DND-41 (cell line): ENCODE measurements around the gene ZAP70.

Experiments
- ATAC-seq: fragments of 200-7000 bp; cut with Tn5 transposase; 3 replicates; pipeline ENCODE4 v1.9.1; 2021; ENCODE audit warnings: low read depth; ENCODE audit not compliant: insufficient read depth
- DNase-seq: peaks from one replicate; pipeline ENCODE4 v3.0.0-alpha.2; 2020
- H2AFZ ChIP-seq: 2 replicates; pipeline ENCODE4 v1.6.0; 2012; ENCODE audit warnings: low read depth, low read length
- H3K27ac ChIP-seq: 2 replicates; pipeline ENCODE4 v1.5.1; 2012; ENCODE audit warnings: low read length, inconsistent platforms
- H3K27me3 ChIP-seq: fragments of 200-600 bp; sonication (generic); 2 replicates; pipeline ENCODE4 v1.6.0; 2012; ENCODE audit warnings: low read length, mild to moderate bottlenecking, inconsistent platforms; ENCODE audit not compliant: insufficient read depth, poor library complexity
- H3K36me3 ChIP-seq: 2 replicates; pipeline ENCODE4 v1.5.1; 2012; ENCODE audit warnings: low read length, inconsistent platforms; ENCODE audit not compliant: insufficient read depth
- H3K4me1 ChIP-seq: 2 replicates; pipeline ENCODE4 v1.5.1; 2012; ENCODE audit warnings: mild to moderate bottlenecking, low read length; ENCODE audit not compliant: insufficient read depth
- H3K4me2 ChIP-seq: 2 replicates; pipeline ENCODE4 v1.6.0; 2012; ENCODE audit warnings: mild to moderate bottlenecking, moderate library complexity, low read length, inconsistent platforms; ENCODE audit not compliant: insufficient read depth
- H3K4me3 ChIP-seq, 2 experiments: fragments of 200-600 bp in 1 of 2; shearing (Covaris generic) in 1 of 2; 2 replicates each; pipeline ENCODE4 v1.5.1; 2012 to 2016; ENCODE audit warnings: inconsistent platforms in 2 of 2, low read length in 2 of 2, mild to moderate bottlenecking in 2 of 2, low read depth in 1 of 2, moderate library complexity in 1 of 2
- H3K79me2 ChIP-seq: 2 replicates; pipeline ENCODE4 v1.6.0; 2012; ENCODE audit warnings: low read length, inconsistent platforms; ENCODE audit not compliant: insufficient read depth
- H3K9ac ChIP-seq: 2 replicates; pipeline ENCODE4 v1.6.0; 2012; ENCODE audit warnings: low read depth, mild to moderate bottlenecking, inconsistent platforms, low read length, moderate library complexity
- H3K9me3 ChIP-seq: 2 replicates; pipeline ENCODE4 v1.5.1; 2012; ENCODE audit warnings: low read length, moderate library complexity, mild to moderate bottlenecking, inconsistent platforms; ENCODE audit not compliant: insufficient read depth, severe bottlenecking
- H4K20me1 ChIP-seq: 2 replicates; pipeline ENCODE4 v1.6.0; 2012; ENCODE audit warnings: low read length; ENCODE audit not compliant: insufficient read depth
- CTCF ChIP-seq: IDR thresholded peaks from 2 replicates; pipeline ENCODE4 v1.5.1; 2012; ENCODE audit warnings: borderline replicate concordance, low read length, moderate library complexity, mild to moderate bottlenecking; ENCODE audit not compliant: poor library complexity, severe bottlenecking; ENCODE audit errors: extremely low read depth
- EZH2 ChIP-seq: IDR thresholded peaks from 3 replicates; pipeline ENCODE4 v1.6.1; 2012; ENCODE audit warnings: borderline replicate concordance, low read depth, mild to moderate bottlenecking, moderate library complexity, low read length, inconsistent platforms; ENCODE audit not compliant: severe bottlenecking

ZAP70 gene

GRCh38 chr2:97731274-97732020 is 18.1 kb downstream of the ZAP70 start:
- H2AFZ ChIP-seq, result no peak overlapping the region
- TF ChIP-seq EZH2 (no peak), CTCF (no peak)
- H3K27me3 ChIP-seq, result no peaks in the 10 kb centered on the region
- peaks cover 70% of the 10 kb centered on the region for H4K20me1 ChIP-seq
- peak overlapping the region; percentile 33; the same call in 1 of the 2 replicates for H3K27ac ChIP-seq
- peaks cover 56% of the 10 kb centered on the region for H3K79me2 ChIP-seq
- H3K4me1 ChIP-seq, result no peaks in the 10 kb centered on the region
- no peaks in the 10 kb centered on the region for H3K9me3 ChIP-seq
- H3K9ac ChIP-seq, result no peak overlapping the region
- no peak for DNase-seq
- no peak overlapping the region for H3K4me2 ChIP-seq
- no peak overlapping the region for H3K4me3 ChIP-seq
- no peak for ATAC-seq
- H3K36me3 ChIP-seq, result peaks cover 93% of the 10 kb centered on the region

- Histone ChIP-seq H3K27me3 (no peaks in the 10 kb centered on the region), H3K36me3 (peaks cover 93% of the 10 kb centered on the region), H3K27ac (no peak overlapping the region), H2AFZ (no peak overlapping the region), H3K4me3 (no peak overlapping the region), H3K9me3 (no peaks in the 10 kb centered on the region), H4K20me1 (peaks cover 67% of the 10 kb centered on the region), H3K79me2 (peaks cover 44% of the 10 kb centered on the region), H3K9ac (no peak overlapping the region), H3K4me2 (no peak overlapping the region), H3K4me1 (no peaks in the 10 kb centered on the region)
- ATAC-seq, result no peak
- no peak for DNase-seq
- TF ChIP-seq CTCF, result no peak
- no peak for TF ChIP-seq EZH2
Measured at GRCh38 chr2:97732436-97733340, 19.3 kb downstream of the ZAP70 start.

GRCh38 chr2:97733341-97734035 is 20.1 kb downstream of the ZAP70 start:
- Histone ChIP-seq H3K4me2 (no peak overlapping the region), H3K27ac (no peak overlapping the region), H3K27me3 (no peaks in the 10 kb centered on the region), H4K20me1 (peaks cover 62% of the 10 kb centered on the region), H3K9me3 (no peaks in the 10 kb centered on the region), H3K36me3 (peaks cover 93% of the 10 kb centered on the region), H2AFZ (no peak overlapping the region), H3K9ac (no peak overlapping the region), H3K4me3 (no peak overlapping the region), H3K4me1 (no peaks in the 10 kb centered on the region), H3K79me2 (peaks cover 36% of the 10 kb centered on the region)
- ATAC-seq, result no peak
- no peak for TF ChIP-seq EZH2
- TF ChIP-seq CTCF, result no peak
- DNase-seq, result no peak
